Aorta (tissue), 5 donors: ENCODE results near the gene SCD. TPM values are rescaled to one million over a fixed set of nuclear protein-coding genes. Genes with fewer than 3 reads are reported as not detected.
A peak's percentile ranks its signal among the peaks of the same experiment; 100 is the strongest.

Experiments used
- ATAC-seq: fragments of 200-7000 bp; cut with Tn5 transposase; one replicate; pipeline ENCODE4 v1.9.1; 2022; ENCODE audit warnings: moderate library complexity; ENCODE audit not compliant: low FRiP score
- DNase-seq, 2 donors: peaks; one replicate each; pipeline ENCODE4 v3.0.0-alpha.2; 2020
- H3K27ac ChIP-seq, 2 donors: one replicate each; pipeline ENCODE4 v1.5.1; 2013; ENCODE audit warnings: low read length in 2 of 2, mild to moderate bottlenecking in 2 of 2, moderate library complexity in 2 of 2, control low read depth in 1 of 2, inconsistent platforms in 1 of 2, low read depth in 1 of 2
- H3K27me3 ChIP-seq, 2 donors: one replicate each; pipeline ENCODE4 v1.6.1; 2013; ENCODE audit warnings: control low read depth in 1 of 2, low read length in 1 of 2, mild to moderate bottlenecking in 1 of 2, moderate library complexity in 1 of 2; ENCODE audit not compliant: insufficient read depth in 2 of 2, control insufficient read depth in 1 of 2
- H3K36me3 ChIP-seq, 2 donors: one replicate each; pipeline ENCODE4 v1.6.1; 2013; ENCODE audit warnings: control low read depth in 1 of 2, low read length in 1 of 2, mild to moderate bottlenecking in 1 of 2; ENCODE audit not compliant: insufficient read depth in 2 of 2, control insufficient read depth in 1 of 2
- H3K4me1 ChIP-seq, 2 donors: one replicate each; pipeline ENCODE4 v1.6.1; 2013; ENCODE audit warnings: low read length in 2 of 2, control low read depth in 1 of 2, mild to moderate bottlenecking in 1 of 2, moderate library complexity in 1 of 2; ENCODE audit not compliant: insufficient read depth in 2 of 2, control insufficient read depth in 1 of 2
- H3K4me3 ChIP-seq, 2 donors: one replicate each; pipeline ENCODE4 v1.5.1; 2013; ENCODE audit warnings: low read length in 2 of 2, control low read depth in 1 of 2, mild to moderate bottlenecking in 1 of 2
- H3K9me3 ChIP-seq: one replicate; pipeline ENCODE4 v1.6.1; 2013; ENCODE audit warnings: mild to moderate bottlenecking, low read length; ENCODE audit not compliant: control insufficient read depth
- WGBS, 2 donors: extraction: QIAGEN DNeasy Blood & Tissue Kit; methylation state at CpG; one replicate each; pipeline ENCODE4 v1.1.7; 2013; 5-methylcytosine and 5-hydroxymethylcytosine counted together
- intact Hi-C, 2 donors: fragments of 100-400 bp; cut with DNase I; formaldehyde crosslinking; loops; one replicate each; pipeline versions ENCODE4 v1.14.2 to v1.15.0; 2022
- polyA plus RNA-seq, 2 donors: library from polyadenylated mRNA; stranded (reverse); fragments of 200-250 nt; gene quantifications; one replicate each; pipeline ENCODE4 v1.2.3, GENCODE V29; 2013
- total RNA-seq, 2 donors: library from RNA; stranded (reverse); fragmentation: NEBNext Ultra II Directional; extraction: Animal tissue kit (Norgen Biotek cat#: 25700); gene quantifications; one replicate each; pipeline ENCODE4 v1.2.1, GENCODE V29; 2021
- donor health status: healthy with polysubstance abuse.
- donor health status: Bipolar disorder and iron deficiency.
- donor health status: DM: no; HTN: no; CAD: no.
- donor health status: DM: no; HTN: no; CAD: no.
- donor health status: DM: yes; HTN: yes; CAD: no.

Gene SCD
- total and polyA plus RNA-seq, 4 donors: 1.6 to 47.3 (median 17.7) TPM

GRCh38 chr10:100333661-100334440 lies 13.2 kb upstream of the SCD start:
- no peak overlapping the region for H3K27ac ChIP-seq
- 73 to 82% methylated on average over 2 of the region's 2 CpGs for WGBS, 2 donors
- H3K4me3 ChIP-seq: no peak overlapping the region
- intact Hi-C loops: no loop called here
- no peaks in the 10 kb centered on the region for H3K36me3 ChIP-seq
- DNase-seq (no peak), ATAC-seq (no peak)
- no peaks in the 10 kb centered on the region for H3K27me3 ChIP-seq
- no peaks in the 10 kb centered on the region for H3K9me3 ChIP-seq
- H3K4me1 ChIP-seq: no peaks in the 10 kb centered on the region

DNA sequence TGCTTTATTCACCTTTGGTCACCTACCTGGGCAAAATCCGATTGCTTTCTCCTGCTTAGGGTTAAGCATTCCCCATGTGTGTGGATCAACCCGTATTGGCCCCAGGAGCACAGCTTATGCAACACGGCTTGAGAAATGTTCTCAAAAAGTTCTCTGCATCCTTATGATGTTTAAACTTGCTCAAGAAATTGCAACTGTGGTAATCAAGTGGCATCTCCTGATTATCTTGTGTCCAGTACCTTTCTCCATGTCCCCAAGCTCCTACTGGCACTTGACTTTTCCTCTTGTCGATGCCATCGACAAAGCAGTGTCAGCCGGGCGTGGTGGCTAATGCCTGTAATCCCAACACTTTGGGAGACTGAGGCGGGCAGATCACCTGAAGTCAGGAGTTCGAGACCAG lies 12.3 kb upstream of the SCD start:
- 81 to 82% methylated on average over 9 of the region's 9 CpGs for WGBS, 2 donors
- no peak for DNase-seq
- intact Hi-C loops: no loop called here
- no peak for ATAC-seq
- Histone ChIP-seq H3K27ac (no peak overlapping the region), H3K36me3 (no peaks in the 10 kb centered on the region), H3K27me3 (no peaks in the 10 kb centered on the region), H3K4me1 (no peaks in the 10 kb centered on the region), H3K4me3 (no peak overlapping the region), H3K9me3 (no peaks in the 10 kb centered on the region)

DNA sequence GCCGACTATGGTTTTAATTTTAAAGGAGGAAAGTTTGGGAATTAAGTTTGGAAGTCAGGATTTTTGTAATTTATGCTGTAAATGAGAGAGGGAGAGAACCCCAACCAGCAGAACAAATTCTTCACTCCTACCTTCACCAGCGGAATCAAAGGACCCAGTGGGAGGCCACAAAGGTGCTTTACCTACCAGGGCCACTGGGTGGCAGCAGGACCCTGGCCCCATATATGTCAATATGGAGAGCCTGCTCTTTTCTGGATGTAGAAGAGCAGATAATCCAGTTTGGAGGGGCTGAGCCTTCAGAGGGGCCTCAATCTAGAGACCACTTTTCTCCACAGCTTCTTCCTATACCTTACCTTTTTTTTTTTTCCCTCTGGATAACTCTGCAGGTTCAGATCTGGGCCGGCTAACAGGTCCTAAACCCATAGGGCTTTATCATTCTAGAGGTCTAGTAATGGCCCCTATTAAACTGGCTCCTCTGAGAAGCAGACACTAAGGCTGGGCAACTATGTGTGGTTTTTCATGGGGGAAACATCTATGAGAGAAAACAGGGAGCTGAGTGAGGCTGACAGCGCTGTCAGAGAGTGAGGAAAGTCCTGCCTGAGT lies 8.5 kb upstream of the SCD start:
- Histone ChIP-seq H3K36me3 (no peaks in the 10 kb centered on the region), H3K4me1 (no peaks in the 10 kb centered on the region), H3K4me3 (no peak overlapping the region), H3K9me3 (no peaks in the 10 kb centered on the region), H3K27ac (no peak overlapping the region), H3K27me3 (no peaks in the 10 kb centered on the region)
- ATAC-seq (peak; percentile 89), DNase-seq (peak; percentile 82 to 90)
- intact Hi-C loops: loop anchor here (1.0 to 2.0 kb wide), 3 partner anchors 94 to 178 kb away; no protein-coding TSS in a partner anchor
- 50 to 53% methylated on average over 4 of the region's 4 CpGs for WGBS, 2 donors

- intact Hi-C loops: loop anchor here in 1 of 2 donors (2.0 kb wide), 2 partner anchors 94 to 178 kb away; no protein-coding TSS in a partner anchor
- H3K27me3 ChIP-seq: no peaks in the 10 kb centered on the region
- no peak for ATAC-seq
- H3K4me3 ChIP-seq: no peak overlapping the region
- H3K9me3 ChIP-seq: no peaks in the 10 kb centered on the region
- H3K4me1 ChIP-seq: no peaks in the 10 kb centered on the region
- H3K36me3 ChIP-seq: no peaks in the 10 kb centered on the region
- no peak for DNase-seq
- 69 to 78% methylated on average over 5 of the region's 5 CpGs for WGBS, 2 donors
- H3K27ac ChIP-seq: no peak overlapping the region
Measured at GRCh38 chr10:100339236-100339635, 7.8 kb upstream of the SCD start.

GRCh38 chr10:100340948-100341847 lies 5.8 kb upstream of the SCD start:
- no peaks in the 10 kb centered on the region for H3K27me3 ChIP-seq
- peak in 1 of 2 donors; percentile 84 for DNase-seq
- no peak overlapping the region for H3K27ac ChIP-seq
- H3K4me1 ChIP-seq: no peaks in the 10 kb centered on the region
- H3K4me3 ChIP-seq: no peak overlapping the region
- intact Hi-C loops: loop anchor here in 1 of 2 donors (10.0 kb wide), 1 partner anchor 194 kb away; the partner anchor contains the start of gene HIF1AN
- no peaks in the 10 kb centered on the region for H3K9me3 ChIP-seq
- WGBS, 2 donors: 55 to 58% methylated on average over 12 of the region's 12 CpGs
- ATAC-seq: peak; percentile 54
- H3K36me3 ChIP-seq: no peaks in the 10 kb centered on the region

- DNase-seq (peak in 1 of 2 donors; percentile 68), ATAC-seq (peak; percentile 23)
- no peak overlapping the region for H3K4me3 ChIP-seq
- H3K4me1 ChIP-seq: no peaks in the 10 kb centered on the region
- H3K36me3 ChIP-seq: no peaks in the 10 kb centered on the region
- H3K27me3 ChIP-seq: no peaks in the 10 kb centered on the region
- no peaks in the 10 kb centered on the region for H3K9me3 ChIP-seq
- WGBS, 2 donors: 60 to 68% methylated on average over 9 of the region's 9 CpGs
- intact Hi-C loops: loop anchor here in 1 of 2 donors (1.0 to 10.0 kb wide), 2 partner anchors 91 to 193 kb away; partner anchors contain the start of gene HIF1AN
- H3K27ac ChIP-seq: no peak overlapping the region
Measured at GRCh38 chr10:100341953-100342626, 4.9 kb upstream of the SCD start.

DNA sequence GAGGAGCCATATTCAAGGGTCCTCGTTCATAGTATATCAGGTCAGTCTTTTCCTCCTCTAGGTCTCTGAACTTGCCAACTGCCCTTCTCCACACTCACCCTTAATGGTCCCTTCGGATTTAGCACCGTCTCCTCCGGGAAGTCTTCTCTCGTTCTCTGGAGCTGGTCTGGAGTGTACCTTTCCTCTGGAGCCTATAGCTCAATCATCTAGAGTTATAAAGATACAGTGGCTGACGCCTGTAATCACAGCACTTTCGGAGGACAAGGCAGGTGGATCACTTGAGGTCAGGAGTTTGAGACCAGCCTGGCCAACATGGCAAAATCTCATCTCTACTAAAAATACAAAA lies 4.4 kb upstream of the SCD start:
- DNase-seq (no peak), ATAC-seq (no peak)
- no peaks in the 10 kb centered on the region for H3K4me1 ChIP-seq
- intact Hi-C loops: loop anchor here in 1 of 2 donors (1.0 to 10.0 kb wide), 2 partner anchors 91 to 192 kb away; partner anchors contain the start of gene HIF1AN
- 85 to 93% methylated on average over 7 of the region's 7 CpGs for WGBS, 2 donors
- no peaks in the 10 kb centered on the region for H3K27me3 ChIP-seq
- H3K4me3 ChIP-seq: no peak overlapping the region
- no peak overlapping the region for H3K27ac ChIP-seq
- no peaks in the 10 kb centered on the region for H3K9me3 ChIP-seq
- H3K36me3 ChIP-seq: no peaks in the 10 kb centered on the region

- ATAC-seq: no peak
- intact Hi-C loops: loop anchor here in 1 of 2 donors (10.0 kb wide), 1 partner anchor 190 kb away; the partner anchor contains the start of gene HIF1AN
- no peak for DNase-seq
- Histone ChIP-seq H3K9me3 (no peaks in the 10 kb centered on the region), H3K27me3 (no peaks in the 10 kb centered on the region), H3K36me3 (no peaks in the 10 kb centered on the region), H3K27ac (no peak overlapping the region), H3K4me1 (no peaks in the 10 kb centered on the region), H3K4me3 (no peak overlapping the region)
- WGBS, 2 donors: 76 to 84% methylated on average over 3 of the region's 3 CpGs
Measured at GRCh38 chr10:100344241-100344788, 2.7 kb upstream of the SCD start.
